ENCODE measurements around the gene TNNI3K.

TNNI3K gene

DNA sequence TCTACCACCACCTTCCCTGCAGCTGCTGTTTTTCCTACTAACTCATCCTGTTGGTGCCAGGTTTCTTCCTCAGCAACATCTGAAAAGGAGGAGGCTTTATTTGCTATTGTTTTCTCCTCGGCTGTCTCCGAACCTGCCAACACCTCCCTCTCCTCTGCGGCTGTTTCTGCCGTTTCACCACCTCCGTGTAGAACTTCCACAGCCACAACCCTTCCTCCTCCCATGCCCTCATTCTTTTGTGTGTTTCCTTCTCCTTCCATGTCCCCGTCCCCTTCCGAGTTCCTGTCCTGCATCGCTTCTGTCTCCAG lies 336.3 kb downstream of the TNNI3K start:
- H3K4me1 ChIP-seq (ENCODE audit: control insufficient read depth, low read length), result no peaks in the 10 kb centered on the region
- no peaks in the 10 kb centered on the region for H3K9me2 ChIP-seq (replicated peaks; ENCODE audit: control insufficient read depth, low read length)
- H3K27me3 ChIP-seq (ENCODE audit: control insufficient read depth, low read length), result no peaks in the 10 kb centered on the region

DNA sequence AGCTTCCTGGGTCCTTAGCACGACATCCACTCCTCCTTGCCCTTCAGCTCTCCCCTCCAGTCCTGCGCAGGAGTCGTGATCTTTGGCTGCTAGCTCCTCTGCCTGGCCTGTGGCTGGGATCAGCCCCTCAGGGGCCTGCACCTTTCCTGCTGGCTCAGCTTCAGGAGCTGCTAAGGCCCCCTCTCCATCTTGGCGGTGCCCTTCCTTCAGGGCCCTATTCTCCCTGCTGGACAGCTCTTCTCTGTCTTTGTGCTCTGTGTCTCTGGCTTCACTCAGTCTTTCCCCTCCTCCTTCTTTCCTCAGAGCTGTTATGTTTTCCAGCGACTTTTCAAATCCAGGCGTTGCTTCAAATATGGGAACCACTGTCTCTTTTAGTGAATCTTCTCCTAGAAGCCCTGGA lies 336.7 kb downstream of the TNNI3K start:
- H3K79me2 ChIP-seq (ENCODE audit: control insufficient read depth, low read length), result no peaks in the 10 kb centered on the region

More for the DNA sequence above, 336.3 kb downstream of the TNNI3K start:
- Histone ChIP-seq H4K20me1 (ENCODE audit: control insufficient read depth, insufficient read depth, low read depth, low read length) (no peaks in the 10 kb centered on the region), H3K9me3 (ENCODE audit: control insufficient read depth, insufficient read depth, low read length) (no peaks in the 10 kb centered on the region), H3F3A (ENCODE audit: control insufficient read depth, insufficient read depth) (no peaks in the 10 kb centered on the region), H3K79me2 (ENCODE audit: control insufficient read depth, low read length) (no peaks in the 10 kb centered on the region), H3K4me3 (ENCODE audit: low read length) (no peak overlapping the region), H3K36me3 (ENCODE audit: control insufficient read depth, low read length) (no peaks in the 10 kb centered on the region), H3K4me2 (ENCODE audit: low read length) (no peak overlapping the region), H3K27ac (ENCODE audit: low read depth, low read length) (no peak overlapping the region)
- no peak for TF ChIP-seq EZH2phosphoT487 (IDR thresholded peaks at IDR 0.05; ENCODE audit: borderline replicate concordance, low read length)

DNA sequence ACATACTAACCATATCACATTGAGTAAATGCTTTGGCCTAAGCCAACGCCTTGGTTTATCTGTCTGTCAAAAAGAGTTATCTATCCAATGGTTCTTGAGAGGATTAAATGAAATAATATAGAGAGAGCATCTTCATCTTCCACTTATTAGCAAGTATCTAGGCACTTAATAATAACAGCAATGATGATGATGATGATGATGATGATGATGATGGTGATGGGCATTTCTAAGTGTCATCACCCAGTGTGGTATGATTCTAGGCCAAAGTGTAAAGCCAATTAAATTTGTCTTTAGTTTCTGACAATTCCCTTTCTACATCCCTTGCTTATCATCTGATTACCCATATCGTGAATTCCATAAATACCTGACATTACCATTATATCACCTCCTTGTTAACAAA lies 342.9 kb downstream of the TNNI3K start:
- TF ChIP-seq, protein P1, sequence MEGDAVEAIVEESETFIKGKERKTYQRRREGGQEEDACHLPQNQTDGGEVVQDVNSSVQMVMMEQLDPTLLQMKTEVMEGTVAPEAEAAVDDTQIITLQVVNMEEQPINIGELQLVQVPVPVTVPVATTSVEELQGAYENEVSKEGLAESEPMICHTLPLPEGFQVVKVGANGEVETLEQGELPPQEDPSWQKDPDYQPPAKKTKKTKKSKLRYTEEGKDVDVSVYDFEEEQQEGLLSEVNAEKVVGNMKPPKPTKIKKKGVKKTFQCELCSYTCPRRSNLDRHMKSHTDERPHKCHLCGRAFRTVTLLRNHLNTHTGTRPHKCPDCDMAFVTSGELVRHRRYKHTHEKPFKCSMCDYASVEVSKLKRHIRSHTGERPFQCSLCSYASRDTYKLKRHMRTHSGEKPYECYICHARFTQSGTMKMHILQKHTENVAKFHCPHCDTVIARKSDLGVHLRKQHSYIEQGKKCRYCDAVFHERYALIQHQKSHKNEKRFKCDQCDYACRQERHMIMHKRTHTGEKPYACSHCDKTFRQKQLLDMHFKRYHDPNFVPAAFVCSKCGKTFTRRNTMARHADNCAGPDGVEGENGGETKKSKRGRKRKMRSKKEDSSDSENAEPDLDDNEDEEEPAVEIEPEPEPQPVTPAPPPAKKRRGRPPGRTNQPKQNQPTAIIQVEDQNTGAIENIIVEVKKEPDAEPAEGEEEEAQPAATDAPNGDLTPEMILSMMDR (IDR thresholded peaks at IDR 0.05; ENCODE audit: low read depth, low read length, poor library complexity, severe bottlenecking), result no peak
- no peak for TF ChIP-seq EZH2phosphoT487 (IDR thresholded peaks at IDR 0.05; ENCODE audit: borderline replicate concordance, low read length)
- Histone ChIP-seq H3K4me2 (ENCODE audit: low read length) (no peak overlapping the region), H3K9me2 (replicated peaks; ENCODE audit: control insufficient read depth, low read length) (no peaks in the 10 kb centered on the region), H3F3A (ENCODE audit: control insufficient read depth, insufficient read depth) (no peaks in the 10 kb centered on the region), H3K9me3 (ENCODE audit: control insufficient read depth, insufficient read depth, low read length) (no peaks in the 10 kb centered on the region), H3K4me3 (ENCODE audit: low read length) (no peak overlapping the region), H3K4me1 (ENCODE audit: control insufficient read depth, low read length) (no peaks in the 10 kb centered on the region), H3K79me2 (ENCODE audit: control insufficient read depth, low read length) (no peaks in the 10 kb centered on the region), H3K36me3 (ENCODE audit: control insufficient read depth, low read length) (no peaks in the 10 kb centered on the region), H3K27ac (ENCODE audit: low read depth, low read length) (no peak overlapping the region), H4K20me1 (ENCODE audit: control insufficient read depth, insufficient read depth, low read depth, low read length) (no peaks in the 10 kb centered on the region), H3K27me3 (ENCODE audit: control insufficient read depth, low read length) (no peaks in the 10 kb centered on the region)

More for the DNA sequence above, 336.7 kb downstream of the TNNI3K start:
- Histone ChIP-seq H3K9me2 (replicated peaks; ENCODE audit: control insufficient read depth, low read length) (no peaks in the 10 kb centered on the region), H3K4me3 (ENCODE audit: low read length) (no peak overlapping the region), H3K9me3 (ENCODE audit: control insufficient read depth, insufficient read depth, low read length) (no peaks in the 10 kb centered on the region), H4K20me1 (ENCODE audit: control insufficient read depth, insufficient read depth, low read depth, low read length) (no peaks in the 10 kb centered on the region), H3K27me3 (ENCODE audit: control insufficient read depth, low read length) (no peaks in the 10 kb centered on the region), H3K4me1 (ENCODE audit: control insufficient read depth, low read length) (no peaks in the 10 kb centered on the region), H3K4me2 (ENCODE audit: low read length) (no peak overlapping the region), H3K36me3 (ENCODE audit: control insufficient read depth, low read length) (no peaks in the 10 kb centered on the region), H3K27ac (ENCODE audit: low read depth, low read length) (no peak overlapping the region), H3F3A (ENCODE audit: control insufficient read depth, insufficient read depth) (no peaks in the 10 kb centered on the region)
- no peak for TF ChIP-seq EZH2phosphoT487 (IDR thresholded peaks at IDR 0.05; ENCODE audit: borderline replicate concordance, low read length)

DNA sequence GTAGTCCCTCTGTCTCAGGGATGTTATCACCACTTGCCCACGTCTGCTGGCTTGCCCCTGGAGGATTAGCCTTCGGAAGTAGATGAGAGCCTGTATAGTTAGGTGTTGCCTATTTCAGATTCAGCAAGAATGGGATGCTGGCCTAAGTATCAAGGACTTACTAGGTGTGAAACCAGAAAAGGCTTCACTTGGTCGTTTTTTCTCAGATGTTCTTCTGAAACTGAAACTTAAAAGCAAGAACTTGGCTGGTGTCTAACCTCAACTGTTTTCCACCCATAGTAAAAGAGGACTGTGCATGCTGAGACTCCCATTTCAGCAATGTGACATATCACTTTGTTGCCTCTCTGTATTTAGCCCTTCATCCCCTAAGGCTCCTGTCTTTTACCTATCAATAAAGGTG lies 344.2 kb downstream of the TNNI3K start:
- Histone ChIP-seq H3F3A (ENCODE audit: control insufficient read depth, insufficient read depth) (no peaks in the 10 kb centered on the region), H3K36me3 (ENCODE audit: control insufficient read depth, low read length) (no peaks in the 10 kb centered on the region), H3K9me3 (ENCODE audit: control insufficient read depth, insufficient read depth, low read length) (no peaks in the 10 kb centered on the region), H3K4me3 (ENCODE audit: low read length) (no peak overlapping the region), H3K79me2 (ENCODE audit: control insufficient read depth, low read length) (no peaks in the 10 kb centered on the region), H3K9me2 (replicated peaks; ENCODE audit: control insufficient read depth, low read length) (no peaks in the 10 kb centered on the region), H3K4me2 (ENCODE audit: low read length) (no peak overlapping the region), H3K4me1 (ENCODE audit: control insufficient read depth, low read length) (no peaks in the 10 kb centered on the region), H3K27ac (ENCODE audit: low read depth, low read length) (no peak overlapping the region), H3K27me3 (ENCODE audit: control insufficient read depth, low read length) (no peaks in the 10 kb centered on the region), H4K20me1 (ENCODE audit: control insufficient read depth, insufficient read depth, low read depth, low read length) (no peaks in the 10 kb centered on the region)
- TF ChIP-seq, protein P1 (IDR thresholded peaks at IDR 0.05; ENCODE audit: low read depth, low read length, poor library complexity, severe bottlenecking), result no peak
- no peak for TF ChIP-seq EZH2phosphoT487 (IDR thresholded peaks at IDR 0.05; ENCODE audit: borderline replicate concordance, low read length)

Data from DOHH2 (cell line).